Stimulated activated CD8-positive, alpha-beta memory T cell treated with anti-CD3 and anti-CD28 coated beads, Interleukin-15, amount 100 ng/mL, for 1 hour (primary cell): ENCODE data around the gene SLC32A1.

ENCODE experiments used
- DNase-seq: peaks from one replicate; pipeline ENCODE4 v3.0.0-alpha.2; 2020; ENCODE audit warnings: low read depth

The SLC32A1 gene

GRCh38 chr20:38752029-38752428 lies 27.7 kb downstream of the SLC32A1 start:
- no peak for DNase-seq

GRCh38 chr20:38754924-38755323 lies 30.6 kb downstream of the SLC32A1 start:
- no peak for DNase-seq

GRCh38 chr20:38755324-38755910 lies 31.1 kb downstream of the SLC32A1 start:
- DNase-seq: no peak

- no peak for DNase-seq
These were observed 33.0 kb downstream of the SLC32A1 start for GRCh38 chr20:38757145-38757775.

GRCh38 chr20:38759106-38759505 lies 34.8 kb downstream of the SLC32A1 start:
- no peak for DNase-seq

- DNase-seq: no peak
These were observed 36.7 kb downstream of the SLC32A1 start for GRCh38 chr20:38760978-38761377.

- DNase-seq: no peak
These were observed 37.9 kb downstream of the SLC32A1 start for GRCh38 chr20:38762174-38762573.

- DNase-seq: no peak
These were observed 39.3 kb downstream of the SLC32A1 start for GRCh38 chr20:38763616-38764015.

GRCh38 chr20:38764567-38765318 lies 40.5 kb downstream of the SLC32A1 start:
- DNase-seq: no peak

- no peak for DNase-seq
These were observed 41.8 kb downstream of the SLC32A1 start for GRCh38 chr20:38766071-38766470.

- DNase-seq: no peak
These were observed 45.4 kb downstream of the SLC32A1 start for GRCh38 chr20:38769376-38770295.

GRCh38 chr20:38770546-38770945 lies 46.3 kb downstream of the SLC32A1 start:
- no peak for DNase-seq

GRCh38 chr20:38770970-38771369 lies 46.7 kb downstream of the SLC32A1 start:
- DNase-seq: no peak

- no peak for DNase-seq
These were observed 47.3 kb downstream of the SLC32A1 start for GRCh38 chr20:38771621-38772020.

- DNase-seq: no peak
These were observed 49.9 kb downstream of the SLC32A1 start for GRCh38 chr20:38774167-38774566.

GRCh38 chr20:38776363-38776762 lies 52.1 kb downstream of the SLC32A1 start:
- DNase-seq: no peak
